ENCODE results near the gene FXYD6. TPM values are rescaled to one million over a fixed set of nuclear protein-coding genes. Genes with fewer than 3 reads are reported as not detected.

The FXYD6 gene
- total RNA-seq, 2 experiments from 2014 or later: not detected

DNA sequence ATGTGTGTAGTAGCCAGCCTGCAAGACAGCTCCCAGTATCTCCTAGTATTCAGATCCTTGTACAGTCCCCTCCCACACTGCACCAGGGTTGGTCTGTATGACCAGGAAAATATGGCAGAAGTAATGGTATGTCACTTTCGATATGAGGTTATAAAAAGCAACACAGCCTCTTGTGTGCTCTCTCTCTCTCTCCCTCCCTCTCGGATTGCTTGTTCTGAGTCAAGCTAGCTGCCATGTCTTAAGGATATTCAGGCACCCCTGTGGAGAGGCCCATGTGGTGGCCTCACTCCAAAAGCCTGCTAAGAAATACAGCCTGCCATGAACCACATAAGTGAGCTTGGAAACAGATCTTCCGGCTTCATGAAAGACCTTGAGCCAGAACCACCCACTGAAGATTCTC is 25.4 kb downstream of the FXYD6 start:
- no peaks in the 10 kb centered on the region for H3K9me2 ChIP-seq (ENCODE audit: insufficient read depth, low read length)
- no TSS peak for BruUV-seq (replicated peaks)
- H3K36me3 ChIP-seq (ENCODE audit: insufficient read depth, low read length): no peaks in the 10 kb centered on the region
- H3K4me3 ChIP-seq (ENCODE audit: low read depth, low read length, poor library complexity, severe bottlenecking): no peak overlapping the region
- POLR2A ChIA-PET: no interaction called here
- intact Hi-C loops (cut with micrococcal nuclease; ENCODE audit: unreplicated experiment): no loop called here
- no peaks in the 10 kb centered on the region for H3K4me1 ChIP-seq (ENCODE audit: insufficient read depth, low read length, poor library complexity, severe bottlenecking)
- H3K9me3 ChIP-seq (ENCODE audit: low read length): no peaks in the 10 kb centered on the region
- no peak overlapping the region for H3K27ac ChIP-seq (ENCODE audit: low read depth, low read length, poor library complexity, severe bottlenecking)
- DNase-seq (ENCODE audit: low spot score): no peak
- H3K4me2 ChIP-seq (ENCODE audit: low read length): no peak overlapping the region
- CTCF ChIA-PET (ENCODE audit: unreplicated experiment): interaction anchor here (0.6 kb wide), 1 partner anchor 96 kb away, joined by 3 read pairs; no protein-coding TSS in a partner anchor
- H3K79me2 ChIP-seq (ENCODE audit: insufficient read depth, low read depth, low read length): no peaks in the 10 kb centered on the region
- H2AFZ ChIP-seq (ENCODE audit: low read length): no peak overlapping the region
- H4K20me1 ChIP-seq (ENCODE audit: insufficient read depth, low read length): no peaks in the 10 kb centered on the region
- TF ChIP-seq, protein P1, sequence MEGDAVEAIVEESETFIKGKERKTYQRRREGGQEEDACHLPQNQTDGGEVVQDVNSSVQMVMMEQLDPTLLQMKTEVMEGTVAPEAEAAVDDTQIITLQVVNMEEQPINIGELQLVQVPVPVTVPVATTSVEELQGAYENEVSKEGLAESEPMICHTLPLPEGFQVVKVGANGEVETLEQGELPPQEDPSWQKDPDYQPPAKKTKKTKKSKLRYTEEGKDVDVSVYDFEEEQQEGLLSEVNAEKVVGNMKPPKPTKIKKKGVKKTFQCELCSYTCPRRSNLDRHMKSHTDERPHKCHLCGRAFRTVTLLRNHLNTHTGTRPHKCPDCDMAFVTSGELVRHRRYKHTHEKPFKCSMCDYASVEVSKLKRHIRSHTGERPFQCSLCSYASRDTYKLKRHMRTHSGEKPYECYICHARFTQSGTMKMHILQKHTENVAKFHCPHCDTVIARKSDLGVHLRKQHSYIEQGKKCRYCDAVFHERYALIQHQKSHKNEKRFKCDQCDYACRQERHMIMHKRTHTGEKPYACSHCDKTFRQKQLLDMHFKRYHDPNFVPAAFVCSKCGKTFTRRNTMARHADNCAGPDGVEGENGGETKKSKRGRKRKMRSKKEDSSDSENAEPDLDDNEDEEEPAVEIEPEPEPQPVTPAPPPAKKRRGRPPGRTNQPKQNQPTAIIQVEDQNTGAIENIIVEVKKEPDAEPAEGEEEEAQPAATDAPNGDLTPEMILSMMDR (conservative IDR thresholded peaks at IDR 0.05; ENCODE audit: low read length): no peak
- TF ChIP-seq EZH2phosphoT487 (IDR thresholded peaks at IDR 0.05; ENCODE audit: borderline replicate concordance, low read depth, low read length): no peak

DNA sequence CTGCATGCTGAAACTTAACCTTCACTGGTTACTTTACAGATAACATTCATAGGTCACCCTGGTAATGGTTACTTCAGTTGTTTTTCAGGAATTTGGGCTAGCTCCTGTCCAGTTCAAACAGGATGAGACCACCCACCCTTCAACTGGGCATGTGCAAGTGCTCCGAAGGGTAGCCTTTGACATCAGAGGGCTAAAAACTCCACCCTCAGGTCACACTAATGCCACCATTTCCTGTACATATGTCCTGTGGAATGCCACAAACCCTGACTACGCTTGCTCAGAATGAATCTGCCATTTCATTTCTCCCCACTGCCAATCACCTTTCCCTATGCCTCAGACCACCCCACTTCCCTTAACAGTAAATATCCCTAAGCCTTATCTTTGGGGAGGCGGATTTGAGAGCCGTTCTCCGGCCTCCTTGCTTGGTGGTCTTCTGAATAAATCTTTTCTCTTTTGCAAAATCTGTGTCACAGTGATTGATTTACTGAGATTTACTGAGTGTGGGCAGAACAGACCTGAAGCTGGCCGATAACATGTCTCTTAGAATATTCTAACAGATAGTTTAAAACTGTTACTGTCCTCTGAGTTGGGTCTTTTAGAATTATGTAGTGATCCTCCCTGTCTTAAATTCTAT is 26.6 kb downstream of the FXYD6 start:
- H2AFZ ChIP-seq (ENCODE audit: low read length): no peak overlapping the region
- H3K4me3 ChIP-seq (ENCODE audit: low read depth, low read length, poor library complexity, severe bottlenecking): no peak overlapping the region
- H3K9me2 ChIP-seq (ENCODE audit: insufficient read depth, low read length): no peaks in the 10 kb centered on the region
- intact Hi-C loops (cut with micrococcal nuclease; ENCODE audit: unreplicated experiment): no loop called here
- ChIA-PET CTCF (ENCODE audit: unreplicated experiment) (no interaction called here), POLR2A (no interaction called here)
- H4K20me1 ChIP-seq (ENCODE audit: insufficient read depth, low read length): no peaks in the 10 kb centered on the region
- no peak overlapping the region for H3K4me2 ChIP-seq (ENCODE audit: low read length)
- H3K4me1 ChIP-seq (ENCODE audit: insufficient read depth, low read length, poor library complexity, severe bottlenecking): no peaks in the 10 kb centered on the region
- no peaks in the 10 kb centered on the region for H3K9me3 ChIP-seq (ENCODE audit: low read length)
- H3K36me3 ChIP-seq (ENCODE audit: insufficient read depth, low read length): no peaks in the 10 kb centered on the region
- no peaks in the 10 kb centered on the region for H3K79me2 ChIP-seq (ENCODE audit: insufficient read depth, low read depth, low read length)
- no peak overlapping the region for H3K27ac ChIP-seq (ENCODE audit: low read depth, low read length, poor library complexity, severe bottlenecking)
- TF ChIP-seq, protein P1 (conservative IDR thresholded peaks at IDR 0.05; ENCODE audit: low read length): no peak
- TF ChIP-seq EZH2phosphoT487 (IDR thresholded peaks at IDR 0.05; ENCODE audit: borderline replicate concordance, low read depth, low read length): no peak
- BruUV-seq (replicated peaks): no TSS peak
- DNase-seq (ENCODE audit: low spot score): no peak

All from OCI-LY7 (cell line).